Fibroblast of lung (primary cell): Measurements from ENCODE around the gene LALBA. TPM values are rescaled to one million over a fixed set of nuclear protein-coding genes. Genes with fewer than 3 reads are reported as not detected.
"Not testable (repeated sequence)": the region's sequence is repeated elsewhere in the genome, so short reads cannot be mapped to it uniquely, and the experiment has no call there.

ENCODE experiments used
- DNase-seq, 2 donors: peaks; one replicate each; pipeline versions ENCODE4 v3.0.0 to v3.0.0-alpha.2; 2010; ENCODE audit warnings: low read depth in 2 of 2
- H2AFZ ChIP-seq: 2 replicates; pipeline ENCODE4 v1.5.1; 2012; ENCODE audit warnings: low read length, control low read depth, inconsistent platforms
- H3K27ac ChIP-seq: 2 replicates; pipeline ENCODE4 v1.5.1; 2011; ENCODE audit warnings: low read length, control low read depth; ENCODE audit not compliant: insufficient read depth
- H3K27me3 ChIP-seq: 2 replicates; pipeline ENCODE4 v1.5.1; 2011; ENCODE audit warnings: mild to moderate bottlenecking, low read length; ENCODE audit not compliant: control insufficient read depth, insufficient read depth
- H3K36me3 ChIP-seq: 2 replicates; pipeline ENCODE4 v1.5.1; 2011; ENCODE audit warnings: low read length; ENCODE audit not compliant: control insufficient read depth, insufficient read depth
- H3K4me1 ChIP-seq: 2 replicates; pipeline ENCODE4 v1.5.1; 2011; ENCODE audit warnings: low read length; ENCODE audit not compliant: control insufficient read depth, insufficient read depth; ENCODE audit errors: extremely low read depth
- H3K4me2 ChIP-seq: 2 replicates; pipeline ENCODE4 v1.5.1; 2011; ENCODE audit warnings: low read length, control low read depth; ENCODE audit not compliant: insufficient read depth; ENCODE audit errors: extremely low read depth
- H3K4me3 ChIP-seq, 4 experiments: fragments of 200-600 bp in 1 of 4; sonication (generic) in 1 of 4; replicated peaks in 1 of 4; 2 replicates each; pipeline ENCODE4 v1.5.1; 2011 to 2016; ENCODE audit warnings: low read length in 4 of 4, low read depth in 3 of 4, mild to moderate bottlenecking in 3 of 4, control low read depth in 2 of 4, inconsistent platforms in 1 of 4, mixed read lengths in 1 of 4; ENCODE audit not compliant: insufficient read depth in 1 of 4; ENCODE audit errors: control extremely low read depth in 1 of 4
- H3K79me2 ChIP-seq: 2 replicates; pipeline ENCODE4 v1.5.1; 2012; ENCODE audit warnings: mild to moderate bottlenecking, low read length, inconsistent platforms; ENCODE audit not compliant: control insufficient read depth, insufficient read depth
- H3K9ac ChIP-seq: 2 replicates; pipeline ENCODE4 v1.5.1; 2011; ENCODE audit warnings: mild to moderate bottlenecking, low read length, control low read depth; ENCODE audit not compliant: insufficient read depth
- H3K9me3 ChIP-seq: 2 replicates; pipeline ENCODE4 v1.5.1; 2012; ENCODE audit warnings: low read depth, low read length; ENCODE audit not compliant: control insufficient read depth, insufficient read depth
- H4K20me1 ChIP-seq: 2 replicates; pipeline ENCODE4 v1.5.1; 2011; ENCODE audit warnings: low read length; ENCODE audit not compliant: control insufficient read depth, insufficient read depth; ENCODE audit errors: extremely low read depth
- EZH2 ChIP-seq: IDR thresholded peaks from 2 replicates; pipeline ENCODE4 v1.5.1; 2012; ENCODE audit warnings: low read length, control low read depth, mild to moderate bottlenecking; ENCODE audit errors: missing control alignments
- polyA plus RNA-seq, 2 donors: library from polyadenylated mRNA; depleted of rRNA in 1 of 2; stranded (reverse) in 1 of 2; unstranded in 1 of 2; fragments of >200 nt; gene quantifications; 2 replicates each; pipeline ENCODE4 v1.2.1, GENCODE V29; 2011 to 2012; ENCODE audit warnings: missing spikeins in 1 of 2
- total RNA-seq: library from RNA; depleted of rRNA; stranded (reverse); fragments of >200 nt; gene quantifications from 2 replicates; pipeline ENCODE4 v1.2.1, GENCODE V29; 2014
- TF ChIP-seq, protein P1 (sequence below), 2 donors: IDR thresholded peaks in 1 of 2; conservative IDR thresholded peaks in 1 of 2; 1 replicate in 1 of 2; 2 replicates in 1 of 2; pipeline ENCODE4 v1.5.1; 2011 to 2012; ENCODE audit warnings: low read length in 2 of 2, control low read depth in 1 of 2, inconsistent platforms in 1 of 2, low read depth in 1 of 2, mild to moderate bottlenecking in 1 of 2

LALBA gene
- total and polyA plus RNA-seq, 2 donors (not counting 1 experiment from before 2014, with no cell fraction given), result not detected

GRCh38 chr12:48547012-48547411 lies 22.8 kb downstream of the LALBA start:
- not testable (repeated sequence) for H3K4me1 ChIP-seq, DNase-seq

GRCh38 chr12:48545833-48546469 lies 23.9 kb downstream of the LALBA start:
- DNase-seq, result no peak
- Histone ChIP-seq H3K79me2 (no peaks in the 10 kb centered on the region), H3K4me2 (no peak overlapping the region), H3K4me1 (no peaks in the 10 kb centered on the region), H3K27ac (no peak overlapping the region), H4K20me1 (no peaks in the 10 kb centered on the region), H2AFZ (no peak overlapping the region), H3K4me3 (no peak overlapping the region), H3K9ac (no peak overlapping the region), H3K9me3 (no peaks in the 10 kb centered on the region), H3K27me3 (no peaks in the 10 kb centered on the region), H3K36me3 (no peaks in the 10 kb centered on the region)
- TF ChIP-seq EZH2, result no peak
- TF ChIP-seq, protein P1, sequence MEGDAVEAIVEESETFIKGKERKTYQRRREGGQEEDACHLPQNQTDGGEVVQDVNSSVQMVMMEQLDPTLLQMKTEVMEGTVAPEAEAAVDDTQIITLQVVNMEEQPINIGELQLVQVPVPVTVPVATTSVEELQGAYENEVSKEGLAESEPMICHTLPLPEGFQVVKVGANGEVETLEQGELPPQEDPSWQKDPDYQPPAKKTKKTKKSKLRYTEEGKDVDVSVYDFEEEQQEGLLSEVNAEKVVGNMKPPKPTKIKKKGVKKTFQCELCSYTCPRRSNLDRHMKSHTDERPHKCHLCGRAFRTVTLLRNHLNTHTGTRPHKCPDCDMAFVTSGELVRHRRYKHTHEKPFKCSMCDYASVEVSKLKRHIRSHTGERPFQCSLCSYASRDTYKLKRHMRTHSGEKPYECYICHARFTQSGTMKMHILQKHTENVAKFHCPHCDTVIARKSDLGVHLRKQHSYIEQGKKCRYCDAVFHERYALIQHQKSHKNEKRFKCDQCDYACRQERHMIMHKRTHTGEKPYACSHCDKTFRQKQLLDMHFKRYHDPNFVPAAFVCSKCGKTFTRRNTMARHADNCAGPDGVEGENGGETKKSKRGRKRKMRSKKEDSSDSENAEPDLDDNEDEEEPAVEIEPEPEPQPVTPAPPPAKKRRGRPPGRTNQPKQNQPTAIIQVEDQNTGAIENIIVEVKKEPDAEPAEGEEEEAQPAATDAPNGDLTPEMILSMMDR (conservative IDR thresholded peaks at IDR 0.05 in 1 of 2, IDR thresholded peaks at IDR 0.05 in 1 of 2; ENCODE audit: low read depth in 1 of 2, low read length in 2 of 2), result no peak

More at GRCh38 chr12:48547012-48547411, 22.8 kb downstream of the LALBA start:
- not testable (repeated sequence) for H3K9me3 ChIP-seq, H3K27ac ChIP-seq, H4K20me1 ChIP-seq, H3K36me3 ChIP-seq, H3K9ac ChIP-seq, H3K79me2 ChIP-seq, H3K4me3 ChIP-seq, H3K27me3 ChIP-seq, H3K4me2 ChIP-seq, H2AFZ ChIP-seq

GRCh38 chr12:48542300-48542928 lies 27.4 kb downstream of the LALBA start:
- DNase-seq, result peak; percentile 11 to 27
- Histone ChIP-seq H3K79me2 (no peaks in the 10 kb centered on the region), H3K27ac (no peak overlapping the region), H2AFZ (no peak overlapping the region), H3K9me3 (no peaks in the 10 kb centered on the region), H3K4me3 (no peak overlapping the region), H3K9ac (no peak overlapping the region), H3K27me3 (no peaks in the 10 kb centered on the region), H4K20me1 (no peaks in the 10 kb centered on the region), H3K4me2 (no peak overlapping the region), H3K4me1 (no peaks in the 10 kb centered on the region), H3K36me3 (no peaks in the 10 kb centered on the region)
- no peak for TF ChIP-seq EZH2
- TF ChIP-seq, protein P1 (conservative IDR thresholded peaks at IDR 0.05 in 1 of 2, IDR thresholded peaks at IDR 0.05 in 1 of 2; ENCODE audit: low read depth in 1 of 2, low read length in 2 of 2), result peak; percentile 68 to 74
